Muscle of leg (tissue), 11 donors: ENCODE results near the gene TBC1D9B. TPM values are rescaled to one million over a fixed set of nuclear protein-coding genes. Genes with fewer than 3 reads are reported as not detected.
"Not testable (repeated sequence)": the region's sequence is repeated elsewhere in the genome, so short reads cannot be mapped to it uniquely, and the experiment has no call there.

Experiments used
- DNase-seq: peaks from one replicate; pipeline ENCODE4 v3.0.0; 2013
- H3K27ac ChIP-seq: one replicate; pipeline ENCODE4 v1.5.1; 2013; ENCODE audit warnings: mild to moderate bottlenecking, low read length, control low read depth
- H3K27me3 ChIP-seq: one replicate; pipeline ENCODE4 v1.6.1; 2013; ENCODE audit warnings: low read length; ENCODE audit not compliant: control insufficient read depth, insufficient read depth
- H3K36me3 ChIP-seq: one replicate; pipeline ENCODE4 v1.6.1; 2013; ENCODE audit warnings: low read length; ENCODE audit not compliant: control insufficient read depth, insufficient read depth
- H3K4me1 ChIP-seq: one replicate; pipeline ENCODE4 v1.6.1; 2013; ENCODE audit warnings: low read length; ENCODE audit not compliant: control insufficient read depth, insufficient read depth
- H3K4me3 ChIP-seq: one replicate; pipeline ENCODE4 v1.5.1; 2013; ENCODE audit warnings: low read length, control low read depth
- H3K9me3 ChIP-seq: replicated peaks from 2 replicates; pipeline ENCODE4 v1.6.1; 2013; ENCODE audit warnings: low read depth, low read length; ENCODE audit not compliant: control insufficient read depth
- WGBS: methylation state at CpG from one replicate; pipeline ENCODE4 v1.1.5; 2013; ENCODE audit warnings: missing lambda C conversion rate; ENCODE audit not compliant: insufficient coverage; 5-methylcytosine and 5-hydroxymethylcytosine counted together
- polyA plus RNA-seq, 8 donors: library from polyadenylated mRNA; unstranded; fragments of 120-200 nt; gene quantifications; one replicate each; pipeline versions ENCODE4 v1.2.1 to v1.2.3, GENCODE V29; 2013; ENCODE audit warnings: inconsistent platforms in 1 of 8, low replicate concordance in 1 of 8; ENCODE audit not compliant: insufficient read length in 8 of 8, insufficient read depth in 1 of 8
- total RNA-seq: library from RNA; stranded (reverse); fragments of 120-200 nt; gene quantifications from one replicate; pipeline ENCODE4 v1.2.4, GENCODE V29; 2013

TBC1D9B gene
- total and polyA plus RNA-seq, 9 donors = 20.1 to 71.7 (median 53.8) TPM

- H3K36me3 ChIP-seq = peaks cover 71% of the 10 kb centered on the region
- no peak for DNase-seq
Observed at GRCh38 chr5:179840321-179840720, 67.4 kb downstream of the TBC1D9B start.

DNA sequence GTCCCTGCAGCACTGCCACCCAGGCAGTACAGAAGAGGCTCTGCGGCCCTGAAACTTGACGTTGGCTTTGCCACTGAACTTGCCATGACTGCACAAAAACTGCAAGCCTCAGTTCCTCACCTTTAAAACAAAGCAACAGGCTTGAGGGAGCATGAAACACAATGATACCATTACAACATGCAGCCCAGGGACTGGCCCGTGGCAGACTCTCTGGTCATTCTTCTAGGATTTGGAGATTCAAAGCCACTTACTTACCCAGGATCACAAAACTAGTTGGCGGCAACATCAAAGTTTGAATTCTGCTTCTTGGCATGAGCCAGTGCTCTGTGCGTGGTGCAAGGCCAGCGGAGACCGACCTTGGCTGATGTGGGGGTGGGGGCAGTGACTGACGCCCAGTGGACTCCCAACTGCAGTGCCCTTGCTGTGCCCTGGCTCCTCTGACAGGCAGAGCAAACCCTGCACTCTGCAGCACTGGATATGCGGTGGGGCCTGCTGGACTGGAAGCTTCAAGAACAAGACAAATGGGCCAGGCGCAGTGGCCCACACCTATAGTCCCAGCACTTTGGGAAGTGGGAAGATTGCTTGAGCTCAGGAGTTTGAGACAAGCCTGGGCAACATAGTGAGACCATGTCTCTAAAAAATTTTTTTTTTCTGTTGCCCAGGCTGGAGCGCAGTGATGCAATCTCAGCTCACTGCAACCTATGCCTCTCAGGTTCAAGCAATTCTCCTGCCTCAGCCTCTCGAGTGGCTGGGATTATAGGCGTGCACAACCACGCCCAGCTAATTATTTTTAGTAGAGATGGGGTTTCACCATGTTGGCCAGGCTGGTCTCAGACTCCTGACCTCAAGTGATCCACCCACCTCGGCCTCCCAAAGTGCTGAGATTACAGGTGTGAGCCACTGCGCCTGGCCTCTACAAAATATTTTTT lies 68.1 kb downstream of the TBC1D9B start:
- Histone ChIP-seq H3K4me3 (no peak overlapping the region), H3K27ac (no peak overlapping the region), H3K36me3 (peaks cover 71% of the 10 kb centered on the region), H3K27me3 (no peaks in the 10 kb centered on the region), H3K4me1 (no peaks in the 10 kb centered on the region), H3K9me3 (no peaks in the 10 kb centered on the region)
- DNase-seq = no peak
- 96% methylated on average over 8 of the region's 16 CpGs for WGBS

More at GRCh38 chr5:179840321-179840720, 67.4 kb downstream of the TBC1D9B start:
- H3K9me3 ChIP-seq = no peaks in the 10 kb centered on the region
- H3K27ac ChIP-seq = no peak overlapping the region
- no peaks in the 10 kb centered on the region for H3K4me1 ChIP-seq
- H3K4me3 ChIP-seq = no peak overlapping the region
- H3K27me3 ChIP-seq = no peaks in the 10 kb centered on the region
- WGBS = 93% methylated on average over 8 of the region's 11 CpGs

DNA sequence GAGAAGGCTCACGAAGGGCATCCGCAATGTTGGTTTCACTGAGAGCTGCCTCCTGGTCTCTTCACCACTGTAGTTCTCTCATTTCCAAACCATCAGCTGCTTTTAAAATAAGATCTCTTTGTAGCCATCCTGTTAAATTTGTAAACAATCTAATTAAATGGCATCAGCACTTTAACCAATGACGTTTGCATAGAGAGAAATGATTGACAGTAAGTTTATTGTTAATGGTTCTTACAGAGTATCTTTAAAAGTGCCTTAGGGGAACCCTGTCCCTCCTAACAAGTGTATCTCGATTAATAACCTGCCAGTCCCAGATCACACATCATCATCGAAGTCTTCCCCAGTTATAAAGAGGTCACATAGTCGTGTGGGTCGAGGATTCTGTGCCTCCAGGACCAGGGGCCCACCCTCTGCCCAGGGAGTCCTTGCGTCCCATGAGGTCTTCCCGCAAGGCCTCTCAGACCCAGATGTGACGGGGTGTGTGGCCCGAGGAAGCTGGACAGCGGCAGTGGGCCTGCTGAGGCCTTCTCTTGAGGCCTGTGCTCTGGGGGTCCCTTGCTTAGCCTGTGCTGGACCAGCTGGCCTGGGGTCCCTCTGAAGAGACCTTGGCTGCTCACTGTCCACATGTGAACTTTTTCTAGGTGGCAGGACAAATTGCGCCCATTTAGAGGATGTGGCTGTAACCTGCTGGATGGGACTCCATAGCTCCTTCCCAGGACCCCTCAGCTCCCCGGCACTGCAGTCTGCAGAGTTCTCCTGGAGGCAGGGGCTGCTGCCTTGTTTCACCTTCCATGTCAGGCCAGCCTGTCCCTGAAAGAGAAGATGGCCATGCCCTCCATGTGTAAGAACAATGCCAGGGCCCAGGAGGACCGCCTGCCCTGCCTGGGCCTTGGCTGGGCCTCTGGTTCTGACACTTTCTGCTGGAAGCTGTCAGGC lies 70.4 kb downstream of the TBC1D9B start:
- H3K9me3 ChIP-seq = no peaks in the 10 kb centered on the region
- WGBS = 93% methylated on average over 12 of the region's 15 CpGs
- peaks cover 77% of the 10 kb centered on the region for H3K36me3 ChIP-seq
- H3K27me3 ChIP-seq = no peaks in the 10 kb centered on the region
- no peak overlapping the region for H3K27ac ChIP-seq
- H3K4me3 ChIP-seq = no peak overlapping the region
- H3K4me1 ChIP-seq = no peaks in the 10 kb centered on the region
- DNase-seq = no peak

- Histone ChIP-seq H3K4me1 (no peaks in the 10 kb centered on the region), H3K27me3 (no peaks in the 10 kb centered on the region), H3K4me3 (no peak overlapping the region), H3K9me3 (no peaks in the 10 kb centered on the region), H3K27ac (peak overlapping the region; percentile 20), H3K36me3 (peaks cover 80% of the 10 kb centered on the region)
- no peak for DNase-seq
- 92% methylated on average over 18 of the region's 19 CpGs for WGBS
Observed at GRCh38 chr5:179836225-179837019, 71.3 kb downstream of the TBC1D9B start.

- WGBS = 100% methylated on average over 7 of the region's 28 CpGs
- H3K9me3 ChIP-seq, H3K27me3 ChIP-seq, H3K4me1 ChIP-seq, H3K27ac ChIP-seq, DNase-seq, H3K4me3 ChIP-seq: not testable (repeated sequence)
- peaks cover 79% of the 10 kb centered on the region for H3K36me3 ChIP-seq
Observed at GRCh38 chr5:179834871-179835270, 72.8 kb downstream of the TBC1D9B start.

DNA sequence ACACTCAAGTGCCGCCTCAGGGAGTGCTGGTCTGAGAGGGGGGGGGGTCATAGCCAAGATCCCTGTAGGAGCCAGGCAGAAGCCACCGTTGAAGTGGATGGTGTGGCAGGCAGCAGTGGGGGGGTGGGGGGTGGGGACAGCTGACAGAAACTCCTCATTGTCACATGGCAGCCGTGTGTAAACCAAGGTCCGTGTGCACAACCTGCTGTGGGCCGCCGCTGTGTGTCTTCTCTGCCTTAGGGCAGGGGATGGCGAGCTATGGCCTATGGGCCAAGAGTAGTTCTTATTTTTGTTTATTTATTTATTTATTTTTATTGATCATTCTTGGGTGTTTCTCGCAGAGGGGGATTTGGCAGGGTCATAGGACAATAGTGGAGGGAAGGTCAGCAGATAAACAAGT lies 73.6 kb downstream of the TBC1D9B start:
- no peaks in the 10 kb centered on the region for H3K27me3 ChIP-seq
- H3K4me1 ChIP-seq = no peaks in the 10 kb centered on the region
- H3K27ac ChIP-seq = no peak overlapping the region
- no peak overlapping the region for H3K4me3 ChIP-seq
- no peaks in the 10 kb centered on the region for H3K9me3 ChIP-seq
- H3K36me3 ChIP-seq = peaks cover 78% of the 10 kb centered on the region
- WGBS = no CpG with 5 or more reads among the region's 8 CpGs
- DNase-seq = no peak

GRCh38 chr5:179833709-179834070 lies 74.0 kb downstream of the TBC1D9B start:
- no CpG with 5 or more reads among the region's 3 CpGs for WGBS
- no peaks in the 10 kb centered on the region for H3K4me1 ChIP-seq
- H3K9me3 ChIP-seq = no peaks in the 10 kb centered on the region

GRCh38 chr5:179833056-179833708 lies 74.5 kb downstream of the TBC1D9B start:
- Histone ChIP-seq H3K4me3 (no peak overlapping the region), H3K27ac (no peak overlapping the region), H3K36me3 (peaks cover 75% of the 10 kb centered on the region), H3K27me3 (no peaks in the 10 kb centered on the region), H3K4me1 (no peaks in the 10 kb centered on the region), H3K9me3 (no peaks in the 10 kb centered on the region)
- WGBS = 86% methylated on average over 21 of the region's 23 CpGs
- no peak for DNase-seq

More at GRCh38 chr5:179833709-179834070, 74.0 kb downstream of the TBC1D9B start:
- Histone ChIP-seq H3K27ac (no peak overlapping the region), H3K27me3 (no peaks in the 10 kb centered on the region), H3K36me3 (peaks cover 80% of the 10 kb centered on the region), H3K4me3 (no peak overlapping the region)
- DNase-seq = no peak

DNA sequence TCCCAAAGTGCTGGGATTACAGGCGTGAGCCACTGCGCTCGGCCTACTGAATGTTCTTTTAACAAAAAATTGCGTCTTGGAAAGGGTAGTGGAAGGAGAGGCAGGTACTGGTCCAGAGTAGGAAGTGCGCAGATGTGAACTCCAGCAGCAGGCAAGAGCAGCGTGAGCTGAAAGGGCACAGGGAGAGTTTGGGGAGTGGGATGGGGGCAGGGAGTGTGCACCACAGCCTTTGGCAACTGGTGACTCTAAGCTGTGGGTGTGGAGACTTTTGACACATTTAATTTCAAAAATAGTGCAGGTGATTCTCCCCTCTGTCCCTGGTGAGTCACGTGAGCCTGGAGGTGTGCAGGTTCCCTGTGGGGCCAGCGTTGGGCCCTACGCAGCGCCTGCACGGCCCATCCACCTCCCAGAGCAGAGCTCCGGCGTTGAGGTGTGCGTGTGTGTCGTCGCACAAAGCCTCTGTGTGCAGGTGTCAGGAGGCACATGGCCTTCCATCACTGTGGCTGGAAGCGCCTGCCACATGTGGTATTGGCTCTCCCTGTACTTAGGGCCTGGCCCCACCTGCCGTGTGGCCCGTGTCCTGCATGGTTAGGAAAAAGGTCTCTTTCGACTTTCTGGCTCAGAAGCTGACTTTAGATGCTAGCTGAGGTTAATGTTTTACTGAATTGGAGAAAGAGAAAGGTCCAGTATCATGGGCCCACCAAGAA lies 75.5 kb downstream of the TBC1D9B start:
- H3K4me1 ChIP-seq = no peaks in the 10 kb centered on the region
- H3K4me3 ChIP-seq = no peak overlapping the region
- DNase-seq = no peak
- no peaks in the 10 kb centered on the region for H3K9me3 ChIP-seq
- no peaks in the 10 kb centered on the region for H3K27me3 ChIP-seq
- H3K27ac ChIP-seq = no peak overlapping the region
- 91% methylated on average over 19 of the region's 20 CpGs for WGBS
- H3K36me3 ChIP-seq = peaks cover 73% of the 10 kb centered on the region
